OCI-LY7 (cell line): ENCODE results near the gene DNAJC1.

Experiments
- EZH2phosphoT487 ChIP-seq: fragments of 200-600 bp; sonication (generic); IDR thresholded peaks from 2 replicates; pipeline ENCODE4 v1.6.1; 2018; ENCODE audit warnings: low read depth, borderline replicate concordance, mild to moderate bottlenecking, mixed run types, antibody characterized with exemption, low read length, moderate library complexity, mixed read lengths
- TF ChIP-seq, protein P1 (sequence below): fragments of 200-600 bp; sonication (generic); conservative IDR thresholded peaks from 2 replicates; pipeline ENCODE4 v1.5.1; 2014; ENCODE audit warnings: mild to moderate bottlenecking, antibody characterized with exemption, low read length, moderate library complexity, mixed read lengths

GRCh38 chr10:21972584-21972983, 30.9 kb downstream of the DNAJC1 start:
- TF ChIP-seq, protein P1, sequence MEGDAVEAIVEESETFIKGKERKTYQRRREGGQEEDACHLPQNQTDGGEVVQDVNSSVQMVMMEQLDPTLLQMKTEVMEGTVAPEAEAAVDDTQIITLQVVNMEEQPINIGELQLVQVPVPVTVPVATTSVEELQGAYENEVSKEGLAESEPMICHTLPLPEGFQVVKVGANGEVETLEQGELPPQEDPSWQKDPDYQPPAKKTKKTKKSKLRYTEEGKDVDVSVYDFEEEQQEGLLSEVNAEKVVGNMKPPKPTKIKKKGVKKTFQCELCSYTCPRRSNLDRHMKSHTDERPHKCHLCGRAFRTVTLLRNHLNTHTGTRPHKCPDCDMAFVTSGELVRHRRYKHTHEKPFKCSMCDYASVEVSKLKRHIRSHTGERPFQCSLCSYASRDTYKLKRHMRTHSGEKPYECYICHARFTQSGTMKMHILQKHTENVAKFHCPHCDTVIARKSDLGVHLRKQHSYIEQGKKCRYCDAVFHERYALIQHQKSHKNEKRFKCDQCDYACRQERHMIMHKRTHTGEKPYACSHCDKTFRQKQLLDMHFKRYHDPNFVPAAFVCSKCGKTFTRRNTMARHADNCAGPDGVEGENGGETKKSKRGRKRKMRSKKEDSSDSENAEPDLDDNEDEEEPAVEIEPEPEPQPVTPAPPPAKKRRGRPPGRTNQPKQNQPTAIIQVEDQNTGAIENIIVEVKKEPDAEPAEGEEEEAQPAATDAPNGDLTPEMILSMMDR = no peak
- no peak for TF ChIP-seq EZH2phosphoT487
